Measurements from ENCODE around the gene ART5.
"Not testable (repeated sequence)": the region's sequence is repeated elsewhere in the genome, so short reads cannot be mapped to it uniquely, and the experiment has no call there.

ART5 gene

GRCh38 chr11:3641701-3642070 lies at the start of gene ART5:
TSS of gene ART5 (minus strand) at chr11:3641992. CDS start at chr11:3641862, 130 bp downstream.
- no peak for DNase-seq

GRCh38 chr11:3686751-3687150 lies 45.0 kb upstream of the ART5 start:
- no peak for DNase-seq

GRCh38 chr11:3685923-3686322 lies 44.1 kb upstream of the ART5 start:
- peak; percentile 9 for DNase-seq

- no peak for DNase-seq
These were observed 43.0 kb upstream of the ART5 start for GRCh38 chr11:3684819-3685172.

GRCh38 chr11:3684129-3684818 lies 42.5 kb upstream of the ART5 start:
- DNase-seq, result no peak

- DNase-seq, result no peak
These were observed 41.2 kb upstream of the ART5 start for GRCh38 chr11:3683039-3683438.

- no peak for DNase-seq
These were observed 37.3 kb upstream of the ART5 start for GRCh38 chr11:3679077-3679476.

- DNase-seq, result no peak
These were observed 34.2 kb upstream of the ART5 start for GRCh38 chr11:3675971-3676370.

GRCh38 chr11:3674189-3674588 lies 32.4 kb upstream of the ART5 start:
- no peak for DNase-seq

GRCh38 chr11:3671334-3672254 lies 29.8 kb upstream of the ART5 start, which contains the start of gene CHRNA10:
TSS of gene CHRNA10 (minus strand) at chr11:3671384. CDS start at chr11:3671312, 72 bp downstream.
- peak; percentile 0 for DNase-seq

GRCh38 chr11:3669742-3670183 lies 28.0 kb upstream of the ART5 start:
- DNase-seq, result no peak

GRCh38 chr11:3669128-3669527 lies 27.3 kb upstream of the ART5 start:
- DNase-seq, result no peak

- DNase-seq, result no peak
These were observed 25.6 kb upstream of the ART5 start for GRCh38 chr11:3667149-3668035.

- no peak for DNase-seq
These were observed 24.3 kb upstream of the ART5 start for GRCh38 chr11:3666023-3666530.

GRCh38 chr11:3665336-3666022 lies 23.7 kb upstream of the ART5 start:
- DNase-seq, result no peak

GRCh38 chr11:3664032-3664630 lies 22.3 kb upstream of the ART5 start:
- DNase-seq, result no peak

- no peak for DNase-seq
These were observed 21.1 kb upstream of the ART5 start for GRCh38 chr11:3662856-3663255.

- no peak for DNase-seq
These were observed 19.2 kb upstream of the ART5 start for GRCh38 chr11:3660960-3661359.

- DNase-seq, result no peak
These were observed 18.1 kb upstream of the ART5 start for GRCh38 chr11:3659595-3660515.

- DNase-seq, result no peak
These were observed 16.5 kb upstream of the ART5 start for GRCh38 chr11:3658252-3658651.

GRCh38 chr11:3657331-3657730 lies 15.5 kb upstream of the ART5 start:
- not testable (repeated sequence) for DNase-seq

Data from NCI-H510A treated with DMSO at 0.1 percent for 48 hours (cell line).